ENCODE measurements around the gene NIN.

Gene NIN

GRCh38 chr14:50677527-50678063, 153.4 kb downstream of the NIN start:
- Mint-ChIP-seq H3K36me3 (ENCODE audit: low read depth) (no peaks in the 10 kb centered on the region), H3K9me3 (no peaks in the 10 kb centered on the region), H3K4me3 (no peak overlapping the region), H3K4me1 (ENCODE audit: low read depth) (peaks cover 8% of the 10 kb centered on the region), H3K27ac (no peak overlapping the region), H3K27me3 (ENCODE audit: low read depth) (peaks cover 15% of the 10 kb centered on the region)

- Mint-ChIP-seq H3K27ac (no peak overlapping the region), H3K4me3 (no peak overlapping the region), H3K36me3 (ENCODE audit: low read depth) (no peaks in the 10 kb centered on the region), H3K9me3 (no peaks in the 10 kb centered on the region), H3K4me1 (ENCODE audit: low read depth) (peaks cover 8% of the 10 kb centered on the region), H3K27me3 (ENCODE audit: low read depth) (peaks cover 11% of the 10 kb centered on the region)
Measured at GRCh38 chr14:50676814-50677516, 154.0 kb downstream of the NIN start.

GRCh38 chr14:50675597-50675996, 155.4 kb downstream of the NIN start:
- H3K36me3 Mint-ChIP-seq (ENCODE audit: low read depth), result no peaks in the 10 kb centered on the region
- no peak overlapping the region for H3K4me3 Mint-ChIP-seq
- peaks cover 8% of the 10 kb centered on the region for H3K4me1 Mint-ChIP-seq (ENCODE audit: low read depth)
- H3K27ac Mint-ChIP-seq, result no peak overlapping the region
- no peaks in the 10 kb centered on the region for H3K9me3 Mint-ChIP-seq
- H3K27me3 Mint-ChIP-seq (ENCODE audit: low read depth), result peaks cover 6% of the 10 kb centered on the region

GRCh38 chr14:50670866-50671256, 160.1 kb downstream of the NIN start:
- H3K27ac Mint-ChIP-seq, result no peak overlapping the region
- peaks cover 3% of the 10 kb centered on the region for H3K27me3 Mint-ChIP-seq (ENCODE audit: low read depth)
- H3K4me3 Mint-ChIP-seq, result no peak overlapping the region
- no peaks in the 10 kb centered on the region for H3K9me3 Mint-ChIP-seq
- H3K4me1 Mint-ChIP-seq (ENCODE audit: low read depth), result peaks cover 13% of the 10 kb centered on the region
- H3K36me3 Mint-ChIP-seq (ENCODE audit: low read depth), result no peaks in the 10 kb centered on the region

- Mint-ChIP-seq H3K27me3 (ENCODE audit: low read depth) (peaks cover 3% of the 10 kb centered on the region), H3K9me3 (no peaks in the 10 kb centered on the region), H3K4me1 (ENCODE audit: low read depth) (peaks cover 13% of the 10 kb centered on the region), H3K36me3 (ENCODE audit: low read depth) (no peaks in the 10 kb centered on the region), H3K4me3 (no peak overlapping the region), H3K27ac (no peak overlapping the region)
Measured at GRCh38 chr14:50670196-50670865, 160.6 kb downstream of the NIN start.

Data from T-helper 1 cell treated with Interleukin-12 subunit alpha and Interleukin-12 subunit beta and Interleukin-4 antibody, amounts not matched to agents 30 μg/mL and 1 μg/mL, for 36 hours (primary cell).